ENCODE results near the gene HBD. TPM values are rescaled to one million over a fixed set of nuclear protein-coding genes. Genes with fewer than 3 reads are reported as not detected.

HBD gene
- total RNA-seq, 4 donors from 2014 or later = 4.3 TPM; not detected in 3

GRCh38 chr11:5224538-5225479 is 9.5 kb downstream of the HBD start:
- WGBS = 74% methylated on average over 6 of the region's 6 CpGs
- no peaks in the 10 kb centered on the region for H3K27me3 ChIP-seq
- intact Hi-C loops (cut with DNase I) = no loop called here
- no peak overlapping the region for H3K27ac ChIP-seq (replicated peaks in 1 of 4)
- no peaks in the 10 kb centered on the region for H3K9me3 ChIP-seq
- no peak for DNase-seq (ENCODE audit: extremely low spot score)
- TF ChIP-seq POLR2A (IDR thresholded peaks at IDR 0.05; ENCODE audit: low read depth) (no peak), EP300 (IDR thresholded peaks at IDR 0.05) (no peak)
- no peaks in the 10 kb centered on the region for H3K4me1 ChIP-seq
- no peaks in the 10 kb centered on the region for H3K36me3 ChIP-seq
- no peak overlapping the region for H3K4me3 ChIP-seq

DNA sequence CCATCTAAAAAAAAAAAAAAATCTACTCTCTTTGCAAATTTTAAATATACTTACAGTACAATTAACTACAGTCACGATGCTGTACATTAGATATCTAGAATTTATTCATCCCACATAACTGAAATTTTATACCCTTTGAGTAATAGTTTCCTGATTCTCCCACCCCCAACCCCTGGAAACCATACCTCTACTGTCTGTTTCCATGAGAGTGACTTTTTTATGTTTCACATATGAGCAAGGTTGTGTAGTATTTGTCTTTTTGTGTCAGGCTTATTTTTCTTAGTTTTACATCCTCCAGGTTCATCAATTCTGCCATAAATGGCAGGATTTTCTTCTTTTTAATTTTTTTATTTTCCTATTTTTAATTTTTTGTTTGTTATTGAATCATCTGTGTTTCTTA is 10.6 kb downstream of the HBD start:
- Histone ChIP-seq H3K27ac (replicated peaks in 1 of 4) (no peak overlapping the region), H3K9me3 (no peaks in the 10 kb centered on the region), H3K4me1 (no peaks in the 10 kb centered on the region), H3K27me3 (no peaks in the 10 kb centered on the region), H3K36me3 (no peaks in the 10 kb centered on the region), H3K4me3 (no peak overlapping the region)
- intact Hi-C loops (cut with DNase I) = no loop called here
- DNase-seq (ENCODE audit: extremely low spot score) = no peak
- 68% methylated on average over 1 of the region's 1 CpG for WGBS
- no peak for TF ChIP-seq POLR2A (IDR thresholded peaks at IDR 0.05; ENCODE audit: low read depth)
- TF ChIP-seq EP300 (IDR thresholded peaks at IDR 0.05) = no peak
- TF ChIP-seq POLR2AphosphoS5 (IDR thresholded peaks at IDR 0.05) = no peak

GRCh38 chr11:5223146-5223545 is 11.1 kb downstream of the HBD start:
- WGBS = 82% methylated on average over 6 of the region's 6 CpGs
- Histone ChIP-seq H3K4me3 (no peak overlapping the region), H3K27me3 (no peaks in the 10 kb centered on the region), H3K36me3 (no peaks in the 10 kb centered on the region), H3K9me3 (no peaks in the 10 kb centered on the region), H3K27ac (replicated peaks in 1 of 4) (no peak overlapping the region), H3K4me1 (no peaks in the 10 kb centered on the region)
- intact Hi-C loops (cut with DNase I) = no loop called here
- TF ChIP-seq, protein P1, sequence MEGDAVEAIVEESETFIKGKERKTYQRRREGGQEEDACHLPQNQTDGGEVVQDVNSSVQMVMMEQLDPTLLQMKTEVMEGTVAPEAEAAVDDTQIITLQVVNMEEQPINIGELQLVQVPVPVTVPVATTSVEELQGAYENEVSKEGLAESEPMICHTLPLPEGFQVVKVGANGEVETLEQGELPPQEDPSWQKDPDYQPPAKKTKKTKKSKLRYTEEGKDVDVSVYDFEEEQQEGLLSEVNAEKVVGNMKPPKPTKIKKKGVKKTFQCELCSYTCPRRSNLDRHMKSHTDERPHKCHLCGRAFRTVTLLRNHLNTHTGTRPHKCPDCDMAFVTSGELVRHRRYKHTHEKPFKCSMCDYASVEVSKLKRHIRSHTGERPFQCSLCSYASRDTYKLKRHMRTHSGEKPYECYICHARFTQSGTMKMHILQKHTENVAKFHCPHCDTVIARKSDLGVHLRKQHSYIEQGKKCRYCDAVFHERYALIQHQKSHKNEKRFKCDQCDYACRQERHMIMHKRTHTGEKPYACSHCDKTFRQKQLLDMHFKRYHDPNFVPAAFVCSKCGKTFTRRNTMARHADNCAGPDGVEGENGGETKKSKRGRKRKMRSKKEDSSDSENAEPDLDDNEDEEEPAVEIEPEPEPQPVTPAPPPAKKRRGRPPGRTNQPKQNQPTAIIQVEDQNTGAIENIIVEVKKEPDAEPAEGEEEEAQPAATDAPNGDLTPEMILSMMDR (IDR thresholded peaks at IDR 0.05) = no peak
- TF ChIP-seq POLR2A (IDR thresholded peaks at IDR 0.05; ENCODE audit: low read depth) (no peak), POLR2AphosphoS5 (IDR thresholded peaks at IDR 0.05) (no peak), EP300 (IDR thresholded peaks at IDR 0.05) (no peak)
- no peak for DNase-seq (ENCODE audit: extremely low spot score)

DNA sequence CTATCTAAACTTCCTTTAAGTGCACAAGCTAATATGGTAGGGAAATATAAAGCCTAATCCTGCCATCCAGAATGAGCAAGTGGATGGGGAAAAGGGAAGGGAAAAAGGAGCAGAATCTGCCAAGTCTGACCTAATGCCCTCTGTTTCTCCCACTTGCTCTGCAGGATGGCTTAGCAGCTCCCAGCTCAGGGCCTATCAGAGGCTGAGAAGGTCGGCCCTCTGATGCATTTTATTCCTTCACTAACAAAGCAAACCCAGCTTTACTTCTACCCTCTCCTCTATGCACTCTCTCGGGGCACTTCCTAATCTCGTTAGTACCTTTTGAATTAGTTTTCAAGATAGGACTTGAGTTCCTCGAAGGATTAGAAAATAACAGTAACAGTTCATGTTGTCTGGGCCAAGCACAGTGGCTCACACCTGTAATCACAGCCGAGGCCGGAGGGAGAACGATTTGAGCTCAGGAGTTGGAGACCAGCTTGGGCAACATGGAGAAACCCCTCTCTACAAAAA is 23.9 kb downstream of the HBD start:
- no peaks in the 10 kb centered on the region for H3K9me3 ChIP-seq
- 59% methylated on average over 7 of the region's 7 CpGs for WGBS
- no peak for TF ChIP-seq POLR2A (IDR thresholded peaks at IDR 0.05; ENCODE audit: low read depth)
- TF ChIP-seq, protein P1 (IDR thresholded peaks at IDR 0.05) = no peak
- no peak overlapping the region for H3K4me3 ChIP-seq
- H3K4me1 ChIP-seq = no peaks in the 10 kb centered on the region
- H3K27me3 ChIP-seq = no peaks in the 10 kb centered on the region
- no peaks in the 10 kb centered on the region for H3K36me3 ChIP-seq
- no peak for DNase-seq (ENCODE audit: extremely low spot score)
- no peak overlapping the region for H3K27ac ChIP-seq (replicated peaks in 1 of 4)
- intact Hi-C loops (cut with DNase I) = no loop called here

DNA sequence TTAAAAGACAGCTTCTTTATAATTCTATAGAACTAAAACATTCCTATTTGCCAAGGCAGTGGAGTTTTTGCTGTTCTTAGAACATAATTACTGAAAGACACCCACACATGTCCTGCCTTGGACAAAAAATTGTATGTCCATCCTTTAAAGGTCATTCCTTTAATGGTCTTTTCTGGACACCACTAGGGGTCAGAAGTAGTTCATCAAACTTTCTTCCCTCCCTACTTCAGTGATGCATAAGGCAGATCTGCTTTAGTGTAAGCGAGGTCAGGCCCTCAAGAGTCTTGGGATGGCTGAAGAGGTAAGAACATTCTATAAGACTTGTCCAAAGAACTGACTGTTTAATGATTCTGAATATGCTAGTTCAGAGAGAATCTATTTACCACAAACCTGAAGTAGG is 29.5 kb downstream of the HBD start:
- Histone ChIP-seq H3K4me1 (no peaks in the 10 kb centered on the region), H3K27ac (replicated peaks in 1 of 4) (no peak overlapping the region), H3K27me3 (no peaks in the 10 kb centered on the region), H3K36me3 (no peaks in the 10 kb centered on the region), H3K4me3 (no peak overlapping the region), H3K9me3 (no peaks in the 10 kb centered on the region)
- intact Hi-C loops (cut with DNase I) = no loop called here
- TF ChIP-seq POLR2A (IDR thresholded peaks at IDR 0.05; ENCODE audit: low read depth) (no peak), POLR2AphosphoS5 (IDR thresholded peaks at IDR 0.05) (no peak), EP300 (IDR thresholded peaks at IDR 0.05) (no peak)
- TF ChIP-seq, protein P1 (IDR thresholded peaks at IDR 0.05) = peak in 2 of 3 experiments; percentile 20 to 34
- WGBS = 25% methylated on average over 1 of the region's 1 CpG
- DNase-seq (ENCODE audit: extremely low spot score) = no peak
